WERI-Rb-1 (cell line): ENCODE measurements around the gene GPR84.

ENCODE experiments used
- DNase-seq: peaks from one replicate; pipeline ENCODE4 v3.0.0-alpha.2; 2020
- H3K27ac ChIP-seq: fragments of 250-450 bp; sonication (Bioruptor Pico); 2 replicates; pipeline ENCODE4 v1.5.1; 2020; ENCODE audit warnings: mild to moderate bottlenecking, moderate library complexity
- H3K27me3 ChIP-seq: fragments of 250-450 bp; sonication (Bioruptor Pico); 2 replicates; pipeline ENCODE4 v1.5.1; 2021; ENCODE audit warnings: mild to moderate bottlenecking, low read depth, moderate library complexity; ENCODE audit not compliant: insufficient read depth, severe bottlenecking
- H3K36me3 ChIP-seq: fragments of 250-450 bp; sonication (Bioruptor Pico); 2 replicates; pipeline ENCODE4 v1.5.1; 2020; ENCODE audit warnings: mild to moderate bottlenecking, moderate library complexity
- H3K4me3 ChIP-seq: 2 replicates; pipeline ENCODE4 v1.5.1; 2011; ENCODE audit warnings: low read depth, mild to moderate bottlenecking, control low read depth, low read length
- H3K9me3 ChIP-seq: fragments of 250-450 bp; sonication (Bioruptor Pico); 2 replicates; pipeline ENCODE4 v1.5.1; 2021; ENCODE audit warnings: mild to moderate bottlenecking, moderate library complexity; ENCODE audit not compliant: severe bottlenecking
- CTCF ChIP-seq: IDR thresholded peaks from 2 replicates; pipeline ENCODE4 v1.5.1; 2011; ENCODE audit warnings: low read depth, mild to moderate bottlenecking, control low read depth, inconsistent platforms, low read length

Gene GPR84

GRCh38 chr12:54409267-54409666 lies 45.0 kb upstream of the GPR84 start:
- no peaks in the 10 kb centered on the region for H3K9me3 ChIP-seq
- H3K4me3 ChIP-seq = no peak overlapping the region
- peaks cover 13% of the 10 kb centered on the region for H3K36me3 ChIP-seq
- H3K27ac ChIP-seq = no peak overlapping the region
- TF ChIP-seq CTCF = no peak
- no peak for DNase-seq
- no peaks in the 10 kb centered on the region for H3K27me3 ChIP-seq

GRCh38 chr12:54407183-54407905 lies 43.1 kb upstream of the GPR84 start:
- H3K27ac ChIP-seq = no peak overlapping the region
- H3K36me3 ChIP-seq = peaks cover 13% of the 10 kb centered on the region
- DNase-seq = no peak
- H3K9me3 ChIP-seq = no peaks in the 10 kb centered on the region
- no peak for TF ChIP-seq CTCF
- H3K4me3 ChIP-seq = no peak overlapping the region
- no peaks in the 10 kb centered on the region for H3K27me3 ChIP-seq

GRCh38 chr12:54405573-54405972 lies 41.3 kb upstream of the GPR84 start:
- Histone ChIP-seq H3K4me3 (no peak overlapping the region), H3K27me3 (no peaks in the 10 kb centered on the region), H3K27ac (no peak overlapping the region), H3K9me3 (no peaks in the 10 kb centered on the region), H3K36me3 (peaks cover 17% of the 10 kb centered on the region)
- TF ChIP-seq CTCF = no peak
- DNase-seq = no peak

- Histone ChIP-seq H3K9me3 (no peaks in the 10 kb centered on the region), H3K27me3 (no peaks in the 10 kb centered on the region), H3K4me3 (no peak overlapping the region), H3K27ac (no peak overlapping the region; the same call in 1 of the 2 replicates), H3K36me3 (peaks cover 20% of the 10 kb centered on the region)
- no peak for DNase-seq
- no peak for TF ChIP-seq CTCF
These were observed 40.8 kb upstream of the GPR84 start for GRCh38 chr12:54405106-54405505.

GRCh38 chr12:54404061-54405004 lies 40.0 kb upstream of the GPR84 start:
- peak; percentile 75 for DNase-seq
- peak; percentile 88 for TF ChIP-seq CTCF
- Histone ChIP-seq H3K9me3 (no peaks in the 10 kb centered on the region), H3K27me3 (no peaks in the 10 kb centered on the region), H3K36me3 (peaks cover 21% of the 10 kb centered on the region), H3K4me3 (no peak overlapping the region), H3K27ac (peak overlapping the region; percentile 21)
